ENCODE measurements around the gene YOD1. TPM values are rescaled to one million over a fixed set of nuclear protein-coding genes. Genes with fewer than 3 reads are reported as not detected.

Gene YOD1
- polyA plus RNA-seq, 1 donor (not counting 4 experiments of a cell fraction or from before 2014, with no cell fraction given) = 5.2 TPM

DNA sequence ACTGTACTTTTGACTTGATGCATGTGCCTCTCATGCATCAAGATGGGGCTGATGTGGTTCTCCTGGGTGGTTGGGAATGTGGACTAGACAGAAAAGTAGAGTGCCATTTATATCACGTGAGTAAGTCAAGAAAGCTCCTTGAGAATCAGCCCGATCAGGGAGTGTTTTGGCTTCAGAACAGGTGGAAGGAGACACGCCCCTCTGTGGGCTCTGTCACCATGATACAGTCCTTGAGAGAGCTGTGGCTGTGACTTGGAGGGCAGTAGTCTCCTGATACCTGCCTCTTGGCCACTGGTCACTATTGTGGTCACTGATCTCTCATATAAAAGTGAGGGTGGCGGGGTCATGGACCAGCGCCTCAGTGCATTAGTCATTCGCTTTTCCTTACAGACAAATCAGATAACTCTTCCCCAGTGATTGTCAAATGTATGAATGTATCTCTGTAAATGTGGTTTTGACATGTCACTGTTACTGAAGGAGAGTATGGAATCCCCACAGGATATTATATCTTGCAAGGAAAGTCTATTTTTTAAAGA lies 28.8 kb upstream of the YOD1 start:
- H3K9me3 ChIP-seq (ENCODE audit: control insufficient read depth, low read depth, low read length) = no peaks in the 10 kb centered on the region
- H3K9ac ChIP-seq (ENCODE audit: control insufficient read depth, extremely low read depth, insufficient read depth, low read length) = no peak overlapping the region
- no peaks in the 10 kb centered on the region for H4K20me1 ChIP-seq (ENCODE audit: control insufficient read depth, extremely low read depth, insufficient read depth, low read length)
- TF ChIP-seq EZH2 (IDR thresholded peaks at IDR 0.05; ENCODE audit: low read length) = no peak
- TF ChIP-seq, protein P1, sequence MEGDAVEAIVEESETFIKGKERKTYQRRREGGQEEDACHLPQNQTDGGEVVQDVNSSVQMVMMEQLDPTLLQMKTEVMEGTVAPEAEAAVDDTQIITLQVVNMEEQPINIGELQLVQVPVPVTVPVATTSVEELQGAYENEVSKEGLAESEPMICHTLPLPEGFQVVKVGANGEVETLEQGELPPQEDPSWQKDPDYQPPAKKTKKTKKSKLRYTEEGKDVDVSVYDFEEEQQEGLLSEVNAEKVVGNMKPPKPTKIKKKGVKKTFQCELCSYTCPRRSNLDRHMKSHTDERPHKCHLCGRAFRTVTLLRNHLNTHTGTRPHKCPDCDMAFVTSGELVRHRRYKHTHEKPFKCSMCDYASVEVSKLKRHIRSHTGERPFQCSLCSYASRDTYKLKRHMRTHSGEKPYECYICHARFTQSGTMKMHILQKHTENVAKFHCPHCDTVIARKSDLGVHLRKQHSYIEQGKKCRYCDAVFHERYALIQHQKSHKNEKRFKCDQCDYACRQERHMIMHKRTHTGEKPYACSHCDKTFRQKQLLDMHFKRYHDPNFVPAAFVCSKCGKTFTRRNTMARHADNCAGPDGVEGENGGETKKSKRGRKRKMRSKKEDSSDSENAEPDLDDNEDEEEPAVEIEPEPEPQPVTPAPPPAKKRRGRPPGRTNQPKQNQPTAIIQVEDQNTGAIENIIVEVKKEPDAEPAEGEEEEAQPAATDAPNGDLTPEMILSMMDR (optimal IDR thresholded peaks at IDR 0.05 in 1 of 3, IDR thresholded peaks at IDR 0.05 in 1 of 3, conservative IDR thresholded peaks at IDR 0.05 in 1 of 3; ENCODE audit: extremely low read depth in 1 of 3, insufficient read depth in 2 of 3, low read length in 3 of 3) = no peak
- peaks cover 13% of the 10 kb centered on the region for H3K4me1 ChIP-seq (ENCODE audit: control insufficient read depth, extremely low read depth, insufficient read depth, low read length)
- no peak overlapping the region for H3K4me2 ChIP-seq (ENCODE audit: control insufficient read depth, extremely low read depth, insufficient read depth, low read depth, low read length)
- DNase-seq (ENCODE audit: low read depth, low spot score) (no peak), FAIRE-seq (no peak)
- H3K9me1 ChIP-seq (ENCODE audit: control insufficient read depth, extremely low read depth, insufficient read depth, low read length) = no peaks in the 10 kb centered on the region
- no peak overlapping the region for H3K27ac ChIP-seq (ENCODE audit: control insufficient read depth, insufficient read depth, low read length)
- H2AFZ ChIP-seq (ENCODE audit: control insufficient read depth, low read length) = no peak overlapping the region
- H3K36me3 ChIP-seq (ENCODE audit: control insufficient read depth in 2 of 2, extremely low read depth in 1 of 2, insufficient read depth in 2 of 2, low read length in 2 of 2) = peaks cover 3 to 6% of the 10 kb centered on the region in 2 experiments
- H3K27me3 ChIP-seq (ENCODE audit: control insufficient read depth, extremely low read depth, insufficient read depth, low read length) = no peaks in the 10 kb centered on the region
- dilution Hi-C loops (cut with MboI; ENCODE audit: extremely low pct_ligation_motif_present, low sequenced_read_pairs) = no loop called here
- H3K79me2 ChIP-seq (ENCODE audit: control insufficient read depth, insufficient read depth, low read length) = no peaks in the 10 kb centered on the region
- H3K4me3 ChIP-seq (ENCODE audit: control insufficient read depth in 2 of 3, extremely low read depth in 1 of 3, insufficient read depth in 2 of 3, low read depth in 1 of 3, low read length in 3 of 3) = no peak overlapping the region

DNA sequence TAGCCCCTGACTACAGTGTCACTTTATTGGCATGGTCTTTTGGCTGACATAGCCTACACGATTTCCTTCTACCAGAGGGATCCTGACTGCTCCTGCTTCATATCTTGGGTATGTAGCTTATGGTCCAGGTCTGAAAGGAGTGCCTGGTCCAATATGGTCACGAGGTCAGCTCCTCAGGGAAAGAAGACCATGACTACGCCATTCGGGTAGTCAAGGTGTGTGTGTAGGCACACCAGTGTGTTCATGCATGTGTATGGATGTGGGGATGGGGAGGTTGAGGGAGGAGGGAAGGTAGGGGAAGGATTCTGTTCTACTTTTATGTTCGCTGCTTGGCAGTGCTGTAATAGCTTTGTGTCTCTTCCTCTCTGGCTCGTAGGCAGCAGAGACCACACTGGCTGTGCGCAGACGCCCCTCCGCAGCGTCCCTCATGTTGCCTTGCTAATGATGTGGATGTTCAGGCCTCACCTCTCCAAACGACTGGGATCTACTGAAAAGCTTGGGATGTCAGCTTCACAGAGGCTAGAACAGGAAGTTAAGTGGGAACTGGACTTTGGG lies 27.6 kb upstream of the YOD1 start:
- Histone ChIP-seq H4K20me1 (ENCODE audit: control insufficient read depth, extremely low read depth, insufficient read depth, low read length) (no peaks in the 10 kb centered on the region), H3K27me3 (ENCODE audit: control insufficient read depth, extremely low read depth, insufficient read depth, low read length) (no peaks in the 10 kb centered on the region), H3K4me2 (ENCODE audit: control insufficient read depth, extremely low read depth, insufficient read depth, low read depth, low read length) (no peak overlapping the region), H3K4me3 (ENCODE audit: control insufficient read depth in 2 of 3, extremely low read depth in 1 of 3, insufficient read depth in 2 of 3, low read depth in 1 of 3, low read length in 3 of 3) (no peak overlapping the region), H3K27ac (ENCODE audit: control insufficient read depth, insufficient read depth, low read length) (no peak overlapping the region), H3K4me1 (ENCODE audit: control insufficient read depth, extremely low read depth, insufficient read depth, low read length) (peaks cover 23% of the 10 kb centered on the region), H3K36me3 (ENCODE audit: control insufficient read depth in 2 of 2, extremely low read depth in 1 of 2, insufficient read depth in 2 of 2, low read length in 2 of 2) (peaks cover 3 to 6% of the 10 kb centered on the region in 2 experiments), H3K79me2 (ENCODE audit: control insufficient read depth, insufficient read depth, low read length) (no peaks in the 10 kb centered on the region), H3K9ac (ENCODE audit: control insufficient read depth, extremely low read depth, insufficient read depth, low read length) (no peak overlapping the region), H2AFZ (ENCODE audit: control insufficient read depth, low read length) (no peak overlapping the region), H3K9me3 (ENCODE audit: control insufficient read depth, low read depth, low read length) (no peaks in the 10 kb centered on the region), H3K9me1 (ENCODE audit: control insufficient read depth, extremely low read depth, insufficient read depth, low read length) (no peaks in the 10 kb centered on the region)
- FAIRE-seq = no peak
- dilution Hi-C loops (cut with MboI; ENCODE audit: extremely low pct_ligation_motif_present, low sequenced_read_pairs) = no loop called here
- no peak for DNase-seq (ENCODE audit: low read depth, low spot score)
- TF ChIP-seq EZH2 (IDR thresholded peaks at IDR 0.05; ENCODE audit: low read length) = no peak
- TF ChIP-seq, protein P1 (optimal IDR thresholded peaks at IDR 0.05 in 1 of 3, IDR thresholded peaks at IDR 0.05 in 1 of 3, conservative IDR thresholded peaks at IDR 0.05 in 1 of 3; ENCODE audit: extremely low read depth in 1 of 3, insufficient read depth in 2 of 3, low read length in 3 of 3) = no peak

Data from keratinocyte (primary cell).